Measurements from ENCODE around the gene GOLT1B. TPM values are rescaled to one million over a fixed set of nuclear protein-coding genes. Genes with fewer than 3 reads are reported as not detected.

The GOLT1B gene
- total and polyA plus RNA-seq, 2 of the 13 experiments (the other 11 are each of a cell fraction or from before 2014, with no cell fraction given), result 23.6 to 38.4 TPM

DNA sequence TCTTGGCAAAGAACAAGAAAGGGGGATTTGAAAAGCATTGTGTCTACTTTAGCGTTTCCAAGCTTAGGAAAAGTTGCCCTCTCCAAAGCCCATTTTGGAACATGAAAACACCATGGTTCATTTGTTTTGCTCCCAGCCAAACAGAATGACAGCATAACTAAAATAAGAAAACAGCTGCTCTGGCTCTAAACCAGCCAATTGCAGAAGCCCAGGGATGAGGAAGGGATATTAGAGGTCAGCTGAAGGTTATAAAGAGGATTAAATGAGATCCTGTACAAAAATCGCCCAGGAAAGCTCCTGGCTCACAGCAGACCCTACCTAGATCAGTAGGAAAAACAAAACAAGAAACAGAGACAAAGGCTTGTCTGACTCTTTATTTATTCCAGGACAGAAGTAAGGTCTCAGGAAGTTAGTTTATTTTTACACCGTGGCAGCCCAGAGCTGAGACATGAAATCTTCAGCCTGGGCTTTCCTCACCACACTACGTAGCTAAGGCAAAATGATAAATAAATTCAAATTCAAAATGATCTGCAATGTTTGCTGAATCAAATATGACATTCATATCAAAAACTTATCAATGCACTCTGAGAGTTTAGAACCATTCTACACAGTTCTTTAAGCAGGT is 50.4 kb downstream of the GOLT1B start:
- Histone ChIP-seq H3K9me3 (ENCODE audit: low read length) (no peaks in the 10 kb centered on the region), H4K20me1 (ENCODE audit: insufficient read depth, low read length) (no peaks in the 10 kb centered on the region), H3K9ac (ENCODE audit: insufficient read depth, low read depth, low read length) (no peak overlapping the region), H3K27me3 (ENCODE audit: control insufficient read depth in 1 of 2, insufficient read depth in 2 of 2, low read length in 2 of 2) (no peaks in the 10 kb centered on the region), H3K79me2 (ENCODE audit: insufficient read depth, low read length) (no peaks in the 10 kb centered on the region), H3K27ac (ENCODE audit: extremely low read length, insufficient read depth, low read length) (no peak overlapping the region), H2AFZ (ENCODE audit: low read length) (no peak overlapping the region), H3K4me3 (replicated peaks in 1 of 3; ENCODE audit: insufficient read depth in 1 of 3, low read depth in 2 of 3, low read length in 3 of 3) (no peak overlapping the region), H3K4me2 (ENCODE audit: low read depth, low read length) (no peak overlapping the region), H3K4me1 (ENCODE audit: insufficient read depth, low read length) (peaks cover 7% of the 10 kb centered on the region), H3K36me3 (replicated peaks in 1 of 2; ENCODE audit: control insufficient read depth in 1 of 2, insufficient read depth in 2 of 2, low read length in 2 of 2) (no peaks in the 10 kb centered on the region)
- ChIA-PET CTCF (ENCODE audit: low intra/inter-chr PET ratio, low total read pairs) (no interaction called here), POLR2A (no interaction called here)
- no peak for DNase-seq (ENCODE audit: low spot score)
- ATAC-seq, result no peak
- in situ Hi-C loops (cut with HindIII; ENCODE audit: extremely low pct_ligation_motif_present, low pct_unique_long_range_greater_than_20kb), result no loop called here
- no peak for FAIRE-seq
- no TSS peak for BruUV-seq (replicated peaks)
- WGBS (ENCODE audit: low lambda C conversion rate), result 31% methylated on average over 4 of the region's 4 CpGs
- intact Hi-C loops (cut with micrococcal nuclease; ENCODE audit: unreplicated experiment), result no loop called here
- TF ChIP-seq ZNF326 (CRISPR knock-in tag; IDR thresholded peaks at IDR 0.05; ENCODE audit: borderline replicate concordance), result no peak
- no peak for TF ChIP-seq SCMH1 (CRISPR knock-in tag; IDR thresholded peaks at IDR 0.05; ENCODE audit: borderline replicate concordance)
- no peak for TF ChIP-seq NFYC (CRISPR knock-in tag; IDR thresholded peaks at IDR 0.05)
- no peak for TF ChIP-seq ETS1 (CRISPR knock-in tag; IDR thresholded peaks at IDR 0.05)
- no peak for TF ChIP-seq ZNF280D (CRISPR knock-in tag; IDR thresholded peaks at IDR 0.05)
- TF ChIP-seq SUZ12 (IDR thresholded peaks at IDR 0.05; ENCODE audit: low read depth, low read length), result no peak
- no peak for TF ChIP-seq ZNF205 (CRISPR knock-in tag; IDR thresholded peaks at IDR 0.05)
- no peak for TF ChIP-seq ZNF264 (CRISPR knock-in tag; IDR thresholded peaks at IDR 0.05)
- TF ChIP-seq TBP (CRISPR knock-in tag; IDR thresholded peaks at IDR 0.05), result no peak
- TF ChIP-seq ZNF670 (CRISPR knock-in tag; IDR thresholded peaks at IDR 0.05; ENCODE audit: borderline replicate concordance), result no peak
- no peak for TF ChIP-seq HOXA7 (CRISPR knock-in tag; IDR thresholded peaks at IDR 0.05)

Measured in HepG2 (cell line).